ENCODE results near the gene ATG7.
"Not testable (repeated sequence)": the region's sequence is repeated elsewhere in the genome, so short reads cannot be mapped to it uniquely, and the experiment has no call there.

The ATG7 gene

DNA sequence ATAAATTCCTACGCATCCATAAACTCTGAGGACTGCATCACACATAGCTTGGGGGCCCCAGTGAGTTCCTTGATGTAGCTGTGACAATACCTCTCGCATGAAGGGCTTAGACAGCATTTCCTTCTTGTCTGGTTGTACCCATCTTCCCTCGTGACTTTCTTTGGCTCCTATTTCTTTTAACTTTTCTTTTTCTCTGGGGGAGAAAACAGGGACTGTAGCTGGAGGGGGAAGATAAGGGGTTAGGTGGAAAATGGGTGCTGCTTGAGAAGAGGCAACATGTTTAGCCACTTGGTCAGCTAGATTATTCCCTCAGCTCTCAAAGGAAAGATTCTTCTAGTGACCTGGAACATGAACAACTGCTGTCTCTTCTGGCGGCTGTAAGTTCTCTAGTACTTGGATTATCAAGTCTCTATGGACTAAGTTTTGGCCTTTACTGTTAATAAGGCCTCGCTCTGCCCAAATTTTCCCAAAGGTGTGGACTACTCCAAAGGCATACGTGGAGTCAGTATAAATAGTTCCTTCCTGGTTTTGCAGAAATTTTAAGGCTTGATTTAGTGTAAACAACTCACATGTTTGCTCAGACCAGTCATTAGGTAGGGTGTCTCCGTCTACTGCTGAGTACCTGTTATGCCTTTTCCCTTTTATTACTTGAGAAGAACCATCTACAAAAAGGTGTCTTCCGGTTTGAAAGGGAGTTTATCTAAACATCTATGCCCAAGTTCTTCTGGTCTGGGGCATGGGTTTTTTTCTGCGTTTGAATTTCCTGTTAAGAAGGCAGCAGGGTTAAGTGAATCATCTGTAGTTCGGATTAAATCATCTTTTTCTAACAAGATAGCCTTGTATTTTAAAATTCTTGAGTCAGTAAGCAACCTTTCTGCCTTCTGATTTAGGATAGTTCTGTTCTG lies 21.0 kb upstream of the ATG7 start:
- no peak for DNase-seq
- intact Hi-C loops (cut with DNase I): no loop called here

DNA sequence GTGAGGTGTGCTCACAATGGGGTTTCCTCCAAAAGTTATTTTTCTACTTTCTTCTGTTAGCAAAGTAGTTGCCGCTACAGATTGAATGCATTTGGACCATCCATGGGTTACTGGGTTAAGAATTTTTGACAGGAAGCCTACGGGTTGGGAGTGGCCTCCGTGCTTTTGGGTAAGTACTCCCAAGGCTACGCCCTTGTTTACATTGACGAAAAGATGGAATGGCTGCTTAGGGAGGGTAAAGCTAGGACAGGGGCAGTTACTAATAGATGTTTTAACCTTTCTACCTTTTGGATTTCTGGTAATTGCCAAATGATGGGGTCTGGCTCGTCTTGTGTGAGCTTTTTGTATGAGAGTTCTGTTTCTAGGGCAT lies 20.4 kb upstream of the ATG7 start:
- DNase-seq: peak in 1 of 10 donors; percentile 0
- intact Hi-C loops (cut with DNase I): no loop called here

DNA sequence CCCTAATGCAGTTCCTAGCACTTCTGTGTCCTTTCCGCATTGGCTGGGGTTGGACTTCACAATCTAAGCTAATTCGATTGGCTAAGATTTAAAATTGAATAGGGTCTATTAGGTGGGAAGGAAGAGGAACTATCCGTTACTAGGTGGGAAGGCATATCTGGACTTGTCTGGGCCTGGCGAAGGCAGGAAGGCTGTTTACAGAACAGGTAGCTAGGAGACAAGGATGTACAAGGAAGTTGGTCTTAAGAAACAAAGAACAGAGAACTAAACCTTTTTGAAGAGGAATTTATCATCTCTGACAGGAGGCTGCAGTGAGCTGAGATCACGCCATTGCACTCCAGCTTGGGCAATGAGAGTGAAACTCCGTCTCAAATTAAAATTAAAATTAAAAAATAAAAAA lies 17.3 kb upstream of the ATG7 start:
- intact Hi-C loops (cut with DNase I): no loop called here
- no peak for DNase-seq

DNA sequence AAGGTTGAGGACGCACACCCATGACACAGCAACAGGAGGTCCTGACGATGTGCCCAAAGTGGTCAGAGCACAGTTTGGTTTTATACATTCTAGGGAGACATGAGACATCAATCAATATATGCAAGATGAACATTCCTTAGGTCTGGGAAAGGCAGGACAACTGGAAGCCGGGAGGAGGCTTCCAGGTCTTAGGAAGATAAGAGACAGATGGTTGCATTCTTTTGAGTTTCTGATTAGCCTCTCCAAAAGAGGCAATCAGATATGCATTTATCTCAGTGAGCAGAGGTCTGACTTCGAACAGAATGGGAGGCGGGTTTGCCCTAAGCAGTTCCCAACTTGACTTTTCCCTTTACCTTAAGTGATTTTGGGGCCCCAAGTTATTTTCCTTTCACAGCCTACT lies 16.7 kb upstream of the ATG7 start:
- intact Hi-C loops (cut with DNase I); DNase-seq: not testable (repeated sequence)

DNA sequence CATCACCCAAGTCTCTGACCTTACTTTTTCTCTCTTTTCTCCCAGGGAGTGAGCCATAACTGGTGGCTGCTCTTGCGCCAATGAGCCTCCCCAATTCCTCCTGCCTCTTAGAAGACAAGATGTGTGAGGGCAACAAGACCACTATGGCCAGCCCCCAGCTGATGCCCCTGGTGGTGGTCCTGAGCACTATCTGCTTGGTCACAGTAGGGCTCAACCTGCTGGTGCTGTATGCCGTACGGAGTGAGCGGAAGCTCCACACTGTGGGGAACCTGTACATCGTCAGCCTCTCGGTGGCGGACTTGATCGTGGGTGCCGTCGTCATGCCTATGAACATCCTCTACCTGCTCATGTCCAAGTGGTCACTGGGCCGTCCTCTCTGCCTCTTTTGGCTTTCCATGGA lies 13.2 kb upstream of the ATG7 start:
- DNase-seq: no peak
- intact Hi-C loops (cut with DNase I): no loop called here

DNA sequence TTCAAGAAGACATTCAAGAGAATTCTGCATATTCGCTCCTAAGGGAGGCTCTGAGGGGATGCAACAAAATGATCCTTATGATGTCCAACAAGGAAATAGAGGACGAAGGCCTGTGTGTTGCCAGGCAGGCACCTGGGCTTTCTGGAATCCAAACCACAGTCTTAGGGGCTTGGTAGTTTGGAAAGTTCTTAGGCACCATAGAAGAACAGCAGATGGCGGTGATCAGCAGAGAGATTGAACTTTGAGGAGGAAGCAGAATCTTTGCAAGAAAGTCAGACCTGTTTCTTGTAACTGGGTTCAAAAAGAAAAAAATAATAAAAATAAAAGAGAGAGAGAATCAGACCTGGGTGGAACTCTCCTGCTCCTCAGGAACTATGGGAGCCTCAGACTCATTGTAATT lies 11.7 kb upstream of the ATG7 start:
- DNase-seq: no peak
- intact Hi-C loops (cut with DNase I): no loop called here

DNA sequence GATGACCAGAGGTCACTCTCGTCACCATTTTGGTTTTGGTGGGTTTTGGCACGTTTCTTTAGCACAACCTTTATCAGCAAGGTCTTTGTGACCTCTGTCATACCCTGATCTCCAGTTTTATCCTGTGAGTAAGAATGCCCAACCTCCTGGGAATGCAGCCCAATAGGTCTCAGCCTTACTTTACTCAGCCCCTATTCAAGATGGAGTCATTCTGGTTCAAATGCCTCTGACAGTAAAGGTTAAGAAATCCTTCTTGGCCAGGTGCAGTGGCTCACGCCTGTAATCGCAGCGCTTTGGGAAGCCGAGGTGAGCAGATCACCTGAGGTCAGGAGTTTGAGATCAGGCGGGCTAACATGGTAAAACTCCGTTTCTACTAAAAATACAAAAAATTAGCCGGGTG lies 3.2 kb upstream of the ATG7 start:
- intact Hi-C loops (cut with DNase I): no loop called here
- no peak for DNase-seq

DNA sequence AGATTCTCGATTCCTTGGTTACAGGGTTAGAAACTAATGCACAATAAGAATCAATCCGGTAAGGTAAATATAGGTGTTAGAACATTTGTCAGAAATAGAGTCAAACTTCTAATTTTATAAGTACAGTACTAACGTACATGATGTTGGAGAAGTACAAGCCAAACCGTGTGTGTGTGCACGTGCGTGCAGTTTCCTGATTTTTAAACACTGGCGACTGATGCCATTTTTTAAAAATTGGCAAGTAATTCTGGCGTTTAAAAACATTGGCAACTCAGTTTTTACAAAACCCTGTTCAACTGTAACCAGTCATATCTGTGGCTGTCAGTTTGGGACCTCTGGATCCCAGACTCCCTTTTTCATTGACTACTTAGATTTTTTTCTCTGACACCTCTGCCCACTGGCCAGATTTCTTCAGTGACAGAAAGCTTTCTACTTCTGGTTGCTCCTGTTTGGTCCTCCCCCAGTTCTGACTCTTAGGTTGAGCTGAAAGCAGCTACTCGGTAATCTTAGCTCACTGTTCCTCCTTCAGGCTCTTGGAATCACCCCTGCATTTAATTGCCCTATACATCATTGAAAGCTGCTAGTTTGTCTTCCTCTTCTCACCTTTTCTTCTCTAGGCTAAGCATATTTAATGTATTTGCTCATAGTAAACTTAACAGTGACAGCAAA lies 843 bp downstream of the ATG7 start:
- intact Hi-C loops (cut with DNase I): loop anchor here (10.0 kb wide), 1 partner anchor 372 kb away; the partner anchor contains the start of gene VGLL4
- no peak for DNase-seq

DNA sequence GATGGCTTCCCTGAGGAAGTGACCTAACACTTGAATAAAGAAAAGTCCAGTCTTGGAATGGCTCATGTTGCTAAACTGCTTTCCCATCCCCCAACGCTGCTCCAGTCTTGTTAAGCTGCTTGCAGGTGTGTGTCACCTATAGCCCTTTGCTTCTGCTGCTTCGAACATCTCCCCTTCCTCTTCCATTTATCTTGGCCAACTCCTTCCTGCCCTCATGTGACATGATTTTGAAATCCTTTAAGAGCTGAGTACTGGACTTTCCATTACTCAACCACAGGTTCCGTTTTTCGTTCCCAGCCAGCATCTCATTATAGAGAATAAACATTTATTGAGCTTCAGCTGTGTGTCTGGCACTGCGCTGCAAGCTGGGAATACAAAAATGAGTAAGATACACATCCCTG lies 1.7 kb downstream of the ATG7 start:
- intact Hi-C loops (cut with DNase I): loop anchor here (10.0 kb wide), 1 partner anchor 371 kb away; the partner anchor contains the start of gene VGLL4
- DNase-seq: no peak

DNA sequence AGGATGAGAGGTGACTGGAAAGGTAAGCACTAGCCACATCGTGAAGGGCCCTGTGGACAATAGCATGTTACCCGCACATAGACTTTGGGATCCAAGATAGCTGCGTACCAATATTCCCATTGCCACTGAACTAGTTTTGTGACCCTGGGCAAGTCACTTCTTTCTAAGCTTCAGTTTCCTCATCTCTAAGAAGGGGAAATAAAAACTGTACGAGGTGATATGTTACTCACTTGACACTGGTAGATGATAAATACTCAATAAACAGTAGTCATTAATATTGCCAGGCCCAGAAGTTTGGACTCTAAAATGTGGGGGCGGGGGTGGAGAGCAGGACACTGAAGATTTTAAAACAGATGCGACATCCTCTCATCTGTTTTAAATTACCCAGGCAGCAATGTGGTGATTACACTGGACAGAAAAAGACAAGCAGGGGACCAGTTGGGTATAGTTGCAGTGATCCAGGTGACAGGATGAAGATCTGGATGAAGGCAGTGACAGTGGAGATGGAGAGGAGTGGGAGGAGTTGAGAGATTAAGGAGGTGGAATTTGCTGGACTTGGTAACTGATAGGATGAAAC lies 2.5 kb downstream of the ATG7 start:
- no peak for DNase-seq
- intact Hi-C loops (cut with DNase I): loop anchor here (10.0 kb wide), 1 partner anchor 370 kb away; the partner anchor contains the start of gene VGLL4

DNA sequence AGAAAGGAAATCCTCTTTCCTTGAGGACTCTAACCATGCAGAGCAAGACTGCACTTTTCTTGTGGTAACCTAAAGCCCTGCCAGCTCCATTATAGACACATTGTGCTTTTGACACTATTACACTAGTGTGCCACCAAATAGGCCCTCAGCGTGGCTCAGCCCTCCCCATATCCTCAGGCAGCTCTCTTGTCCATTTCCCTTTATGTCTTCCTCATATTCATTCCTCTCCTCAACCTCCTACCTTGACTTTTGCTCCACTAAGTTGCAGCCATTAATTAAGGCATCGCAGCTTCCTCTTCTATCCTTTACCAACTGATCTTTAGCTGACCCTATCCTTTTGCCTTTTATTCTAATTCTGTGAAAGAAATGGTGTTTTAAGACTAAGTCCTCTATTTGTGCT lies 3.7 kb downstream of the ATG7 start:
- intact Hi-C loops (cut with DNase I): loop anchor here (10.0 kb wide), 1 partner anchor 369 kb away; the partner anchor contains the start of gene VGLL4
- no peak for DNase-seq

DNA sequence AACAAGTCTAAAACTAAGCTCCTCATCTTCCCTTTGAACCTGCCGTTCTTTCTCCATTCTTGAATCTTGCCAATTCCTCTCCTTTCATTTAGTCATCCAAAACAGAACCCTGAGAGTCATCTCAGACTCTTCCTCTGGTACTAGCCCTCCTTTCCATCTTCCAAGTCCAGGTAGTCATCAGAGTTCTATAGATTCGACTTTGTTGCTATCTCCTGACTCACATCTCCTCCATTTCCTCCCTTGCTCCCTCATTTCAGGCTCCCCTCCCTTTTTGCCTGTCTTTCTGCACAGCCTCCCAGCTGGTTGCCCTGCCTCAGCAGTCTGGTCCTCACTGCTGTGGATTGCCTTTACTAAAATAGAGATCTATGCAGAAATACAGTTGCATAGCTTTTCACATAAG lies 4.7 kb downstream of the ATG7 start:
- DNase-seq: peak in 1 of 10 donors; percentile 17
- intact Hi-C loops (cut with DNase I): loop anchor here (10.0 kb wide), 1 partner anchor 368 kb away; the partner anchor contains the start of gene VGLL4

DNA sequence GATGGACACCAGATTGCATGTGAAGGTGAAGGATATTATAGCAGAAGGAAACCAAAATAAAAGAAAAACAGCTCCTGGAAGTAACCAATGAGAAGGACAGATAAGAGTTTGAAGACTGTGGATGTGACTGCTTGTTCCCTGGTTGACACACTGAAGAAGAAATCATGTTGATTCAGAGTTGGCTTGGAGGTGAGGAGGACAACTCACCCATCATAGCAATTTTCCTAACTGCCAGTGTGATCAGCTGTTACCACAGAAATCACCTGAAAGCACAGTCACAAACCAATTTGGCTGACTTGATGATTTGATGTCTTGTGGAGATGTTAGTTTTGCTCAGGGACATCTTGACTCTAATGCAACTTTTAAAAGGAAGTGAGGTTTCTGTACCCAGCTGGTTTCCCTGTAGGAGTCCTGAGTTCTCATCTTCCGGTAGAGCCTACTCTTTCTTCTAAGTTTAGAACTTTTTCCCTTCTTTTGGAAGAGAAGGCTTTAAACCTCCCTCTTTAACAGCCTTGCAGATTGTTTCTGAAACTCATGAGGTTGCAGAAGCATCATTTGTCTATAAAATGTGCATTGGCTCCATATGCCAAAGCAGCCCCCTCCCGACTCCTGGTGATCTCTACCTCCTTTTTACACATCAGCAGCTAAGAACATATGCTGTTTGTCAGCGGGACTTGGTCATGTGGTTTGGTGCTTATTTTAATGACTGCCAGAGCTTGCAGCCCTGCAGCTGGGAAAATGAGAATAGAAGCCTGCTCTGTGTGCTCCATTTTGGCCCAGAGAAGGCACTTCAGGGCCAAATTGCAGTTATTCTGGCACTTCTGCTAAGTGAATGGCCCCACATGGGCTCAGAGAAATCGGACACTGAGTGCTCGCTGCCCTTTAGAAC lies 10.3 kb downstream of the ATG7 start:
- peak; percentile 46 to 94 (median 69) for DNase-seq
- intact Hi-C loops (cut with DNase I): no loop called here

DNA sequence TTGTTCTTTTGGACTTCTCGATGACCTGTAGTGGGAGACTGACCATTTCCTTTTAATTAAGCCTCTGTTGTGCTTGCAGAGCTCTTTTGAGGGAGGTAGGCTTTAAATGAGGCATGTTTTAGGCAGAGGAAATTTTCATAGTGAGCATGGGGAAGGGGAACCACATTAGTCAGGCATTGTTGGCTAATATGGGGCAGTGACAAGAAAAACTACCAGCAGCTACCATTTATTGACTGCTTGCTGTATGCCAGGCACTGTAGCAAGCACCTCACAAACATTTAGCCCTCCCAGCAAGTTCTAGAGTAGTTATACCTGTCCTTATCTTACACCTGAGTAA lies 10.9 kb downstream of the ATG7 start:
- intact Hi-C loops (cut with DNase I): no loop called here

DNA sequence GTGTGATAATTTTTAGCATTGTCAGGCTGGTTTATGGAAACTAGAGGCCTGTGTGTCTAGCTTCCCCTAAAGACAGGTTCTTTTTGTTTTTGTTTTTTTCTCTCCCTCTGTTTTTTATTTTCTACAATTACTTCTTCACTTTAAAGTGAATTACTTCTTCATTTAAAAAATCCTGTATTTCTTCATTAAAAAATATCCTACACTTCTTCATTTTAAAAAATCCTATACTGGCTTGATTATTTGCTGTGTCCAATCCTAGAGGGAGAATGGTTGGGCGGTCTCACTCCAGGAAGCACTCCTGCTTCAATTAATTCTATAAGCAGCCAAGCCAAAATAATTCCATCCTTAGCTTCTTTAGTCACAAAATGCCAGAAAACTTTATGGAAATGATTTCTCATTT lies 11.8 kb downstream of the ATG7 start:
- DNase-seq: no peak
- intact Hi-C loops (cut with DNase I): no loop called here

More for the DNA sequence above, 10.9 kb downstream of the ATG7 start:
- DNase-seq: no peak

DNA sequence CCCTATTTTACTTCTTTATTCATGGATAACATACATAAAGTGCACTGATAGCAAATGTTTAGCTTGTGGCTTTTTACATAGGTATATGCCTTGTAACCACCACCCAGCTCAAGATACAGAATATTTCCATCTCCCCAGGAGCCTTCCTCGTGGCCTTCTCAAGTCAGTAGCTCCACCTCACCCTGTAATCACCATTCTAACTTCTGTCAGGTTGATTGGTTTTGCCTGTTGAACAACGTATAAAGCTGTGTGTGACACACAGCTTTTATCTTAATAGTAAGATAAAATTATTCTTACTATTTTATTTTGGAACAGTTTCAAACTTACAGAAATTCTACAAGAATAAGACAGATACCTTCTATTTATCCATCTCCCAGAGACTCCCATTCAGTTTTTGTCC lies 13.3 kb downstream of the ATG7 start:
- intact Hi-C loops (cut with DNase I): no loop called here
- no peak for DNase-seq

DNA sequence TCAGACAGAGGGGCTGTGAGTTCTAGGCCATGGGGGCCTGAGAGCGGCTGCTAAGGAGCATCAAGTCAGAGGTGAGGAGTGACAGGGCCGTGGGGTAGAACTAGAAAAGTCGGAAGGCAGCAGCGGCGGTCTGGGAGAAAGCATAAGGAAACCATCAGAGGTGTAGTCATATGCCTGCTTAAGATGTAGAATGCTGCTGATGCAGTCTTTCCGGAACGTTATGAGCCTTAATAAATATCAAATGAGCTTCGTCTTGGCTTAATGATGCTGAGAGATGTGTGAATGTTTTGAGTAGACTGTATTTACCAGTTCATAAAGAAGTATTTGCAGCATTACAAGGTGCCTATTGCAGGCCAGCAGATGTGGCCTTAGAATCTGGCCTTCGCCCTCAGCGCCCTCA lies 15.2 kb downstream of the ATG7 start:
- intact Hi-C loops (cut with DNase I): no loop called here
- DNase-seq: no peak

DNA sequence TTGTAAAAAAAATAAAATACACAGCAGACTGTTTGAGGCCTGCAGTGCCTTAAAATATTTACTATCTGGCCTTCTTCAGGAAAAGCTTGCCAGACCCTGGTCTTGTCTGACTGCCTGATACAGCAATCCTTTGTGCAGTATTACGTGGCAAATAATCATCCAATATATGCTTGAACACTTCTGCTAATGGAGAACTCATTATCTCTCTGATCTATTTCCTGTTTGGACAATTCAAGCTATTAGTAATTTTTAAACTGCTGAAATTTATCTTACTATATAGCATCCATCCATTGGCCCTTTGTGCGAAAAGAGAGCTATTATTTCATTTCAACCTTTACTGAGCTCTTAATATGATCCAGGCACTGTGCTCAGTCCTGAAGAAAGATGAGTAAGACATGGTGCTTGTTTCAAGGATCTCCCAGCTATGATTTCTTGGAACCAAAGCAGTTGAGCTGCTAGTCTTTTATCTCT lies 15.9 kb downstream of the ATG7 start:
- no peak for DNase-seq
- intact Hi-C loops (cut with DNase I): no loop called here

DNA sequence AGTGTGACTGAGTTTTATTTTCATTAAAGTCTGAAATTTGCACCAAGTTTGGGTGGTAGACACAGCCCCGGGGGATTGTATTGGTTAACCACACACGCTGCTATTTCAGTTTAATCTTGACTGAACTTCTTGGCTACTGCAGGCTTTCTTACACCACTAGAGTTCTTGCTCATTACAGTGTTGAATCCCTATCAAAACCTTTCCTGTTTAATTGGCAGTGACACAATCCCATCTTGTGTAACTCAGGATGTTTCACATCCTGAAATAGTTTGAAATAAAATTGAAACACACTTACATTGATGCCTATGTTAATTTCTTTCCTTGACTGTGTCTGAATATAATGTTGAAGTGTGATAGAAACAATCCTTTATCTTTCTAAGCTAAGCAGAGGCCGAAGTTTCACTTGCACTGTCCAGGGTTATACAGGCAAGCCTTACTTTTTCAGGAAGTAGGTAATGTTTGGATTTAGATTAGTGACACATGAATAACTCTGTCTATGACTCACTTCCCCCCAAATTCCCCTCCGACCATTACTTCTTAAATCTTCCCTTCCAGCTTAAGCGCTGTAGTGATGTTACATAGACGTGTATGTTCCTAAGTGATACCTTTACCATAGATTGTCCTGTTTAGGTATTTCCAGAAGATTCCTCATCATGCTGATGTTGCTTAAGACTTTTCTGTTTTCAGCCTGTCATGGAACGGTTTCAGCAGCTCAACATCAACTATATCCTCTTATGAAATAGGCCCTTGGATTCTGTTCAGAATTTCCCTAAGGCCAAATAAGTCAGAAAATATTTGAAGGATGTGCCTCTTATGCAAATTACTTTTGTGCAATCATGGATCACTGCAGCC lies 16.8 kb downstream of the ATG7 start:
- intact Hi-C loops (cut with DNase I): no loop called here
- no peak for DNase-seq
